GM19239 (cell line): ENCODE results near the gene GMPR2.

Source experiments
- DNase-seq: peaks from one replicate; pipeline ENCODE4 v3.0.0; 2011; ENCODE audit warnings: low spot score; ENCODE audit not compliant: insufficient read length
- FAIRE-seq: peaks from 2 replicates; lab custom pipeline; 2011; peaks lifted over from hg19 to GRCh38; lab: Jason Lieb, UNC

The GMPR2 gene

DNA sequence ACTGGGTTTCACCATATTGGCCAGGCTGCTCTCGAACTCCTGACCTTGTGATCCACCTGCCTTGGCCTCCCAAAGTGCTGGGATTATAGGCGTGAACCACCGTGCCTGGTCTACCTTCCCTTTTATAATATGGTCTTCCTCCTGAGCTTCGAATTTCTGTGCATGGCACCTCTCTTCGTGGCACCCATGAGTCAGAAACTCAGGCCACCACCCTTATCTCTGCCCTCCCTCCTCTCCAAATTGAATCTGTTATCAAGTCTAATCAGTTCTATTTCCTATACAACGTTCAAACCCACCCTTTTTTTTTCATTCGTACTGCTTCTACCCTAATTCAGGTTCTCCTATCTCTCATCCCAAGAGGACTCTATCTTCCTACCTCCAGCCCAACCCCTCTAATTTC lies 14.7 kb downstream of the GMPR2 start:
- DNase-seq (no peak), FAIRE-seq (no peak)

DNA sequence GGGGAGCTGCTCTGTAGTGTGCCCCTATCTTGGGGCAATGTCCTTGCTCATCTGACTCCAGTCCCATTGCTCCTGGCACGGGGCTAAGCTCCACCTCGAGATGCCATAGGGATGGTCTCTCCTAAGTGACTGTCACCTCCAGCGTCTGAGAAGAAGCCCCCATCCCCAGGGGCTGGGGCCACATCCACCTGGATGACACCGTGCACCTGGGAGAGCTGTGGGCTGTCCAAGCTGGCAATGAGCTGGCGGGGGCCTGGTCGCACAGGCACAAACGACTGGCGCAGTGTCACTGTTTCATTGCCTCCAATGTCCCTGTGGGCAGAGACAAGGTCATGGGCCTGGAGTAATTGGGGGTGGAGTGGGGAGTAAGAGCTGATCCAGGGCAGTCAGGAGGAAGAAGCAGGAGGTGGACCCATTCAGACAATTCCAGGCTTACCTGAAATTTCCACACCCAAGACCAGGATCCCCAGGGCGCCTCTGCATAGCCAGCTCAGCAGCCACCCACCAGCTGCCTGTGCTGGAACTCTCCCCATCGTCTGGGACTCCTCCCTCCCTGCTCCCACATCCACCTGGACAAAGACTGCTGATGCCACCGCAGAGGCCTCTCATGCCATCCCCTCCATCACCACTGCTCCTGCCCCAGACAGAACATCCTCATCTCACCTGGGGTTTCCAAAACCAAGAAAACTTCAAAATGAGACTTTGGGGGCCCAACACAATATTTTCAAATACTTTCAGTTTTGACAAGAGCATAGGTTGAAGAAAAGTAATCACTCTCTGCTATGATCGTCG lies 16.7 kb downstream of the GMPR2 start:
- FAIRE-seq = no peak
- no peak for DNase-seq

DNA sequence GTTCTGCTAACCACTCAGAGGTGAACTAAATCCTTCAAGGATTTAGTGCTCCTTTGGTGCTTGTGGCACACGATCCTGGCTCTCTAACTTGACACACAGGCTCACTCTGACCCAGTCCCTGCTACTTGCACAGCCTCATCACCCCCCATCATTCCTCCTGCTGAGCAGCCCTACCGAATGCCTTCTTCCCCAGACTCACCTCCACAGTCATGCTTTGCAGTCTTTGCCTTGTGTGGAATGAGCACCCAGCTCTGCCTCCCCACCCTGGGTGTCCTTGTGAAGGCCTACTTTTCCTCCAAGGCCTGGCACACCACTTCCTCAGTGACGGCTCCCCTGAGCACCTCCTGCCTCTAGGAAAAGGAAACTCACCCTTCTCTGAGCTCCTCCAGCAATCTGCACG lies 17.6 kb downstream of the GMPR2 start:
- no peak for DNase-seq
- no peak for FAIRE-seq

DNA sequence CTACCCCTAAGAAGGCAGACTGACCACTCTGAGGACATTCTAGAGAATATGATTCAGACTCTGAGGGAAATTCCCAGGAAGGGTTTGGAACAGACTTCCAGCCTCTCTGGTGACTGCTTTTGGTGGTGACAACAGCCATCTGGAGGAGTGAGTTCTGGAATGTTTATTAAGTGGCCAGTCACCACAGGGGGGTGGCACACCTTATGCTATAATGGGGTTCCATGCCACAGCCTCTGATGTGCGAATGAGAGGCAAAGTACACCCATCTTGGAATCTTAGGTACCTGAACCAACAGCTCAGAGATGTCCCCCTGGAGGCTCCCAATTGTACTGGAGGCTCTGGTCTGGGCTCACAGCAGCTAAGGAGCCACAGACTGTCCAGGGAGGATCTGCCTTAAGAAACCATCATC lies 19.2 kb downstream of the GMPR2 start:
- no peak for FAIRE-seq

DNA sequence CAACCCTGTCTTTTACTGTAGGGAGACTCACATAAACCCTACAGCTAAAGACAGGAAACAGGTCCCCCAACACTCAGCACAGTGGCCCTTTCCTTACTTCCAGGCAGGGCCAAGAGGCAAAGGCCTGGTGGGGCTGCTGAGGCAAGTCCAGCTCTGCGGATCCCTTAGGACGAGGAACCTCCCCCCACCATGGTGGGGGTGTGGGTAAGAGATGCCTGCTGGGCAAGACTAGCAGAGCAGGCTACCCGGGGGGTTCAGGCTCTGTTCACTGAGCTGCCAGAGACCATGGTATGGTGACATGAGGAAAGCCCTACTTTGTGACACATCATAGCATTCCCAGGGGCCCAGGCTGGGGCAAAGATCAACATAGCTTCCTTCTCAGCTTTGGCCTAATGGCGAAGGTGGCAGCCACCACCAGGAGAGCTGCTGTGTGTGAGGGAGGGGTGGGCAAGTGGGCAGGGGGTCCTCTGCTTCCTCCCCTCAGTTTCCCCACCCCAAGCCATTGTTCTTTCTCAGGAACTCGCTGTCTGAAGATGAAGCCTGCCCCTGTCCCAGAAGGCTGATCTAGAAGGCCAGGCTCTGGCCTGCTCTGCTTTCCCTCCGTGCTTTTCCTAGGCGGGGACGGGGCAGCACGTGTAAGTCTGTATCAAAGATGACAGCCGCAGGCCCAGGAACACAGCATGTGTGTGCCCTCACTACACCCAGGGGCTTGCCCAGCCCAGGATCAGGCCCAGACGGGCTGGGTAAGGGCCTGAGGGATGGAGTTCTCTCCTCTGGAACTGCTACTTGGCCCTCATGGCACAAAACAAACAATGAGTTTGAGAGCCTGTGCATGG lies 19.8 kb downstream of the GMPR2 start:
- no peak for FAIRE-seq
- DNase-seq = no peak

More for the DNA sequence above, 19.2 kb downstream of the GMPR2 start:
- no peak for DNase-seq

DNA sequence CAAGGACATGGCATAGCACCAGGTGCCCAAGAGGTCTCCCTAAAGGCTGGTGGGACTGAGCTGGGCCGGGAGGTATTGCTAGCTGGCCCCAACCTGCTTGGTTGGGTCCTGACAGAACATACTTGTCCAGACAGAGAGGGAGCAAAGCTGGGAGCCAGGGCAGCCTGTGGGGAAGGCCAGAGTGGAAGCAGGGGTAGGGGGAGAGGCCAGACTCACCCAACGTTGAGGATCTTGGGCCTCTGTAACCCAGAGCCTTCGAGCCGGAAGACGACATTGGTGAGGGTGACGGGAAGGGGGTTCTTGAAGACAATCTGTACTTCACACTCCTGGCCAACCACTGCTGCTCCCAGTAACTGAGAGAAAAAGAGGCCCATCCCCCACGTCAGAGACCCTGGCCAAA lies 21.2 kb downstream of the GMPR2 start:
- FAIRE-seq (no peak), DNase-seq (no peak)

GRCh38 chr14:24254630-24255392 lies 22.1 kb downstream of the GMPR2 start:
- DNase-seq (no peak), FAIRE-seq (no peak)

- FAIRE-seq = no peak
These were observed 22.7 kb downstream of the GMPR2 start for GRCh38 chr14:24255438-24255837.

GRCh38 chr14:24255931-24256711 lies 23.4 kb downstream of the GMPR2 start:
- FAIRE-seq = no peak
- DNase-seq = no peak

More at GRCh38 chr14:24255438-24255837, 22.7 kb downstream of the GMPR2 start:
- DNase-seq = no peak

DNA sequence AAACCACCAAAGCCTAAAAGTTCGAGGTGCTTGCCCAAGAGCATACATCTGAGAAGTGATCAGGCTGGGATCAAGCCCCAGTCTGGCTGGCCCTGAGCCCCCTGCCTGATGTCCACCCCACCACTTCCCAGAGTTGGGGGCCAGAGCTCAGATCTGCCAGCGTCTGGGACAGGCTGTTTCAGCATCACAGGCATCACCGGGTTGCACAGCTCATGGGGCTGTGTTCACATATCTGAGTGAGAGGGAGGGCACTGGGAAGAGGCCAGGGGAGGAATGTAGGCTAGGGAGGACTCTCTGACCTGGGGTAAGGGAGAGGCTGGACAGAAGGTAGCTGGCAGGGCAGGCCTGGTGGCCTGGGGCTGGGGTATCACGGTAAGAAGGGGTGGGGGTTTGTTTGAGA lies 24.2 kb downstream of the GMPR2 start:
- no peak for FAIRE-seq
- DNase-seq = no peak

- FAIRE-seq (no peak), DNase-seq (no peak)
These were observed 25.4 kb downstream of the GMPR2 start for GRCh38 chr14:24258119-24258518.

DNA sequence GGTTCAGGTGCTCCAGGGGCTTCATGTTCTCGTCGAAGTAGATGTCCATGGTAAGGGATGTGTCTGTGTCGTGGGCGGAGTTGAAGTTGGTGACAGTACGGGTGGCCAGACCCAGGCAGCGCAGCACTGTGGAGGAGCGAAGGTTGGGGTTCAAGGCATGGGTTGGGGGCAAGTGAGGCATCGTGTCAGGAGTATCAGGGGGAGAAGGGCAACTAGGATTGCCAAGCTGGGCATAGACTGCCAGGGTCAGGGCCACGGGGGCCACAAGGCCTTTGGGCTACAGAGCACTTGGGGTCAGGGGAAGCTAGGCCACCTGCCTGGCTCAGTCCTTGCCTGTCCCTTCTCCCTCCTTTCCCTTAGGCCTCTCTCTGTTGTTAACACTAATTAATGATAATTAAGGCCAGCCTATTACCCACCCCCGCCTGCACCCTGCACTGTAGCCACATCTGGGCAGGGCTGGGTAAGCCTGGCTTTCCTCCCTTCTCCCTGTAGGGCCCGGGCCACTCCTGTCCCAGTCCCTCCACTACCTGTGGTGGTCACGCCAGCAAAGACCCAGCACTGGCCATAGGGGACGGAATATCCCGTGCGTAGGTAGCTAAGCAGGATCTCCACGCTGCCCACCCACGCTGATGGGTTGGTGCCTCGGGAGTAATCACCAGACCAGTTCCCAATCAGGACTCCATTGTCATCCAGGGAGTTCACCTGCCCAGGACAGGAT lies 26.0 kb downstream of the GMPR2 start:
- no peak for FAIRE-seq
- DNase-seq = no peak

DNA sequence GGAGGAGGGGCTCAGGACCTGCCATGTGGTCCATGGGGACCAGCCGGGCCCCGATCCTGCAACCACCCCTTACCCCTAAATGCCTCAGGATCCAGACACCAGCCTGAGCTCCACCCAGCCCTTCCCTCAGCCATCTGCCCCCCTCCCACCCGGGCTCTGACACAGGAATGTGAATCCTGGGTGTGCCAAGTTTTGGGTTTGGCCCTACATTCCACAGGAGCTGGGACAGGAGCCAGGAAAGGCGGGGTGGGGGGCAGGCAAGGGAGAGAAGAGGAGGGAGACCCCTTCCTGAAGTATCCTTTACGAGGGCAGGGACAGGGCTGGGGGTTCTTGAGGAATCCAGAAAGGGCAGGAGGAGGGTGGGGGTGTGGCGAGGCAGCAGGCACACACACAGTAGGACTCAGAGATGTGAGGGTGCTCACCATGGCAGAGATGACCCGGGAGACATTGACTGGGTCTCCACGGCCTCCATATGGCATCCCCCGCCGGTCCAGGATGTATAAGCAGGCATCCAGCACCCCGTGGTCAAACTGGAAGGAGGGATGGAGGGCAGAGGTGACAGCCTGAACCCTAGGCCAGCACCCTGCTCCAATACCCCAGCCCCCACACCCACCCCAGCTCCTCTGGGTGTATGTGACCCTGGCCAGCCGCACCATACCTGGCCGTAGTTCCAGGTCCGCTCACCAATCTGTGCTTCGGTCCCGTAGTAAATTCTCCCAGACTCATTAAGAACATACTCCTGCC lies 26.7 kb downstream of the GMPR2 start:
- DNase-seq (no peak), FAIRE-seq (no peak)

GRCh38 chr14:24260026-24260779 lies 27.5 kb downstream of the GMPR2 start:
- no peak for DNase-seq
- no peak for FAIRE-seq

DNA sequence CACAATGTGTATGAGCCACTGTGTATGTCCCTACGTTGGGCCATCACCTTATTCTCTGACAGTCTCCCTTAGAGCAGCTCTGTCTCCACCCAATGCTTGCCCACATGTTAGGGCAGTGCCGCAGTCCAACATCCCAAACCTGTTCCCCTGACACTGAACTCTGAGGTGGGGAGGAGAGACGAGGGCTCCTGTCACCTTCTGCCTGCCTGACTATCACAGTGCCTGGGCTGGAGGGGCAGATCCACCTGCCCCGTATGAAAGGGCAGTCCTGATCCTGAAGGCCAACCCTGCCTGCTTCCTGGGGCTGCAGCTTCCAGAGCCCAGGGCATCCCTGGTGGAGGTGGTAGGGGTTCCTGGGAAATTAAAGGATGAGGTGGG lies 28.0 kb downstream of the GMPR2 start:
- no peak for FAIRE-seq
- DNase-seq = no peak

DNA sequence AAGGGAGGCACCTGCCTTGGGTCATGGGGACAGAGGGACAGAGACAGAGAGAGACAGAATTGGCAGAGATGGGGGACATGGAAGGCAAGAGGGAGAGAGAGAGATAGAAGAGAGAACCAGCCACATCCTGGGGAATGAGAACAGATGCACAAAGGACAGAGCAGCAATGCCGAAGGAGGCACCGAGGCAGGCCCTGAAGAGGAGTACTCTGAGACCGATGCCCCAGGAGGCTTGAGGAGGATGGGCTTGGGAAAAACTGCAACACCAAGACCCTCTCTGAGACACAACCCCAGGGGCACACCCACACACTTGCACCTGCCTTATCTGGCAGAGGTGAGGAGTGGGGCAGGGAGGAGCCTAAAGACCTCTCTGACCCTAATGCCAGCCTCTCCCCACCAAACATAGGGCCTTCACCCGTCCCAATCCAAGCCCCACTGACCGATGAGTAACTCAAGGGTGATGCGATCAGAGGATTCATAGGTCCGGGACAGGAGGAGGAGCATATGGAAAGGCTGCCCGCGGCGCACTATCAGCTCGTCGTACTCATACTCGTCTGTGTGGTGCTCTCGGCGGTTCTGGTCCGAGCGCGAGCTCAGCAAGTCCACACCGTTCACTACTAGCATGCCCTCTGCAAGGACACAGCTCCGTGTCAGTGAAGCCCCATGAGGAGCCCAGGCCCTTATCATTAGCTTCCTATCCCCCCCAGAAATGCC lies 28.7 kb downstream of the GMPR2 start:
- DNase-seq = no peak

GRCh38 chr14:24261969-24262327 lies 29.2 kb downstream of the GMPR2 start:
- DNase-seq = no peak
- no peak for FAIRE-seq

More for the DNA sequence above, 28.7 kb downstream of the GMPR2 start:
- FAIRE-seq = no peak
